ENCODE data around the gene PNPLA2.

Gene PNPLA2

GRCh38 chr11:836274-836673, 17.6 kb downstream of the PNPLA2 start:
- in situ Hi-C loops (cut with HindIII; ENCODE audit: low pct_ligation_motif_present, low pct_unique_long_range_greater_than_20kb, low sequenced_read_pairs): no loop called here
- DNase-seq: no peak

GRCh38 chr11:836700-837099, 18.0 kb downstream of the PNPLA2 start:
- in situ Hi-C loops (cut with HindIII; ENCODE audit: low pct_ligation_motif_present, low pct_unique_long_range_greater_than_20kb, low sequenced_read_pairs): no loop called here

GRCh38 chr11:837189-837989, 18.7 kb downstream of the PNPLA2 start:
- in situ Hi-C loops (cut with HindIII; ENCODE audit: low pct_ligation_motif_present, low pct_unique_long_range_greater_than_20kb, low sequenced_read_pairs): no loop called here
- no peak for DNase-seq

More at GRCh38 chr11:836700-837099, 18.0 kb downstream of the PNPLA2 start:
- DNase-seq: no peak

DNA sequence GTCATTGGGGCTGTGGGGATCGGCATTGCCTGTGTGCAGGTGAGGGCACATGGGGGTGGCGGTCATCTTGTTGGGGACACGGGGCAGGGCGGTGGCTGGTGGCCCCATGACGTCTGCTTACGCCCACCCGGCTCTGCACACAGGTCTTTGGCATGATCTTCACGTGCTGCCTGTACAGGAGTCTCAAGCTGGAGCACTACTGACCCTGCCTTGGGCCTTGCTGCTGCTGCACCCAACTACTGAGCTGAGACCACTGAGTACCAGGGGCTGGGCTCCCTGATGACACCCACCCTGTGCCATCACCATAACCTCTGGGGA, 19.2 kb downstream of the PNPLA2 start:
- DNase-seq: no peak
- in situ Hi-C loops (cut with HindIII; ENCODE audit: low pct_ligation_motif_present, low pct_unique_long_range_greater_than_20kb, low sequenced_read_pairs): no loop called here

DNA sequence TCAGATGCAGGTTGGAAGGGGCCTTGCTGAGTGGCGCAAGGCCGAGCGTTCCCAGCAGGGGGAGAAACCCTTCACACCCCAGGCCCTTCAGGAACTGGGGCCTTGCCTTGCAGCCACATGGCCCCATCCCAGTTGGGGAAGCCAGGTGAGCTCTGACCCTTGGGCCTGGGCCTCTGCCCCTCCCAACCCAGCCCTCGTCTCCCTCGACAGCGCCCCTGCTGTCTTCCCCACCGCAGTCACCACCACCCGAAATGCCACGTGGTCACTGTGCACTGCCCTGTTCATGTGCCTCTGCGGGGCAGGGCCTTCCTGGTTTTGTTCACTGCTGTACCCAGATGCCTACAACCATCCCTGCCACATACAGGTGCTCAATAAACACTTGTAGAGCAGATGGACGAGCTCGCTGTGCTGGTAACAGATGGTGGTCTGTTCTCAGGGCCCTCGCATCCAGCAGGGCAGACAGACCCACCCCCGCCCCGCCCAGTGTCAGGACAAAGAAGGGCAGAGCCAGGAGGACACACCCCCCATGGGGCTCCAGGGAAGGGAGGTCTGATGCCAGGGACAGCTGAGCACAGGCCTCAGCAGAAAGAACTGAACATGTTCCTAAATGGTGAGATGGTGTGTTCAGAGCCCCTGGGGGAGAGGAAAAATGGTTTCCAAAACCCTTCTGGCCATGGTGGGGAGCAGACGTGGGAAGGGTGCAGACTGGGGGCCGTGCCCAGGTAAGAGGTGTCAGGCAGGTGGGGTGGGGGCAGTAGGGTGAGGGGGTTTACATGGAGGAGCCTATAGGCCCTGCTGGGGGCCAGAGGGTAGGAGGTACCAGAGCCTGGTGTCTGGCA, 19.9 kb downstream of the PNPLA2 start:
- in situ Hi-C loops (cut with HindIII; ENCODE audit: low pct_ligation_motif_present, low pct_unique_long_range_greater_than_20kb, low sequenced_read_pairs): no loop called here
- no peak for DNase-seq

GRCh38 chr11:839280-839623, 20.5 kb downstream of the PNPLA2 start:
- DNase-seq: no peak
- in situ Hi-C loops (cut with HindIII; ENCODE audit: low pct_ligation_motif_present, low pct_unique_long_range_greater_than_20kb, low sequenced_read_pairs): no loop called here

- in situ Hi-C loops (cut with HindIII; ENCODE audit: low pct_ligation_motif_present, low pct_unique_long_range_greater_than_20kb, low sequenced_read_pairs): no loop called here
- DNase-seq: no peak
These were observed 21.3 kb downstream of the PNPLA2 start for GRCh38 chr11:839875-840617.

GRCh38 chr11:841981-842369, 23.3 kb downstream of the PNPLA2 start:
- in situ Hi-C loops (cut with HindIII; ENCODE audit: low pct_ligation_motif_present, low pct_unique_long_range_greater_than_20kb, low sequenced_read_pairs): no loop called here

DNA sequence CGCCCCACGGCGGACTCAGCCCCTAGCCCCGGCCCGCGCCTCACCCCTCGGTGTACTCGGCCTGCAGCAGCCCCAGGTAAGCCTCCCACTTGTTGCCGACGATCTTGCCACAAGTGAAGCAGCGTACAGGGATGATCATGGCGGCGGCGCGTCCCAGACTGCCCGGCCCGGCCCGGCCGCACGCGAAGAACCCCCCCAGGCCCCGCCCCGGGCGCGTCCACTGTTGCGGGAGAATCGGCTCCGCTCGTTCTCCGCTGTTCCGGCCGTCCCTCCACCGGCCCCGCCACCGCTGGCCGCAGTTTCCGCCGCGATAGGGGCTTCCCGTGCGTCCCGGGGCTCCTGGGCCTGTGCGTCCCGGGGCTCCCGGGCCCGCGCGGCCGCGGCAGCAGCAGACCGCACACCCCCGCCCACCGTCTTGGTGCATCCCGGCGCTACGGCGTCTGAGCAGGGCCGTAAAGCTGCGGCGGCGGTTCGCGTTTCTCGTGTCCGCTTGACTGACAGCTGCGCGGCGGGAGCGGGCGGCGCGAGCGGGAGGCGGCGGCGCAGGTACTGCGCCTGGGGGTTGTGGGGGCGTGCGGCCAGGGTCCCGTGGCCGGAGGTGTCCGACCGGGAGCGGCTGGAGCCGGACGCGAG, 23.8 kb downstream of the PNPLA2 start, which contains the start of the genes POLR2L and TSPAN4:
Gene POLR2L, minus strand, starts transcription at position 160 of the 633 bp plus-strand sequence. Its CDS starts 21 bp downstream, at position 139.
Gene TSPAN4, plus strand, starts transcription at position 483 of the 633 bp plus-strand sequence. CDS start 7,453 bp downstream, outside the sequence.
- DNase-seq: peak; percentile 85
- in situ Hi-C loops (cut with HindIII; ENCODE audit: low pct_ligation_motif_present, low pct_unique_long_range_greater_than_20kb, low sequenced_read_pairs): no loop called here

More at GRCh38 chr11:841981-842369, 23.3 kb downstream of the PNPLA2 start:
- no peak for DNase-seq

- no peak for DNase-seq
- in situ Hi-C loops (cut with HindIII; ENCODE audit: low pct_ligation_motif_present, low pct_unique_long_range_greater_than_20kb, low sequenced_read_pairs): no loop called here
These were observed 24.5 kb downstream of the PNPLA2 start for GRCh38 chr11:843086-843734.

GRCh38 chr11:843818-844692, 25.3 kb downstream of the PNPLA2 start:
- peak; percentile 94 for DNase-seq
- in situ Hi-C loops (cut with HindIII; ENCODE audit: low pct_ligation_motif_present, low pct_unique_long_range_greater_than_20kb, low sequenced_read_pairs): no loop called here

GRCh38 chr11:844693-845644, 26.3 kb downstream of the PNPLA2 start:
- DNase-seq: peak; percentile 83

DNA sequence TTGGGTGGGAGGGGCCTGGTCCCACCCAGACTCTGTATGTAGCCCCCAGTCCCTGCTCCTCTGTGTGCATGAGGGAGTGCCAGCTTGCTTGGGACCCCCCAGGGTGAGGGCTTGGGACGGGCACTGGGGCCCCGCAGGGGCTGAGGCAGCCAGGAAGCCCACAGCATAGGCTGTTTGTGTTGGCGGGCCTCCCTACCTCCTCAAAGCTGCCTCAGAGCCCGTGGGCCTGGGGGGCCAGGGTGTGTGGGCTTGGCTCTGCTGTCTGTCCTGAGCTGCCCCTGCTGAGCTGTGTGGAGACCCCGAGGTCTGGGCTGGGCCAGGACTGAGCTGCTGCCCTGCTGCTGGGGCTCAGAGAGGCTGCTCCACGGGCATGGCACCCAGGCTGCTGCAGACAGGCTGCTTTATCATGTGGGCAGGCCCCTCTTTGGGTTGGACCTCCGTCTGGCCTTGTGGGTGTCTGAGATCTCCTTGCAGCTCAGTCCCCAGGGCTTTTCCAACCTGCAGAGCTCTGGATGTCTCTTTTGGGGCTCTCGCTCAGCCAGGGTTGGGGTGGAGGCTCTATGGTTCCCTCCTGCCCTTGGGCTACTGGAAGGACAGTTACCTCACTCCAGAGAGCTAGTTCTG, 27.3 kb downstream of the PNPLA2 start:
- DNase-seq: no peak
- in situ Hi-C loops (cut with HindIII; ENCODE audit: low pct_ligation_motif_present, low pct_unique_long_range_greater_than_20kb, low sequenced_read_pairs): no loop called here

More at GRCh38 chr11:844693-845644, 26.3 kb downstream of the PNPLA2 start:
- in situ Hi-C loops (cut with HindIII; ENCODE audit: low pct_ligation_motif_present, low pct_unique_long_range_greater_than_20kb, low sequenced_read_pairs): no loop called here

DNA sequence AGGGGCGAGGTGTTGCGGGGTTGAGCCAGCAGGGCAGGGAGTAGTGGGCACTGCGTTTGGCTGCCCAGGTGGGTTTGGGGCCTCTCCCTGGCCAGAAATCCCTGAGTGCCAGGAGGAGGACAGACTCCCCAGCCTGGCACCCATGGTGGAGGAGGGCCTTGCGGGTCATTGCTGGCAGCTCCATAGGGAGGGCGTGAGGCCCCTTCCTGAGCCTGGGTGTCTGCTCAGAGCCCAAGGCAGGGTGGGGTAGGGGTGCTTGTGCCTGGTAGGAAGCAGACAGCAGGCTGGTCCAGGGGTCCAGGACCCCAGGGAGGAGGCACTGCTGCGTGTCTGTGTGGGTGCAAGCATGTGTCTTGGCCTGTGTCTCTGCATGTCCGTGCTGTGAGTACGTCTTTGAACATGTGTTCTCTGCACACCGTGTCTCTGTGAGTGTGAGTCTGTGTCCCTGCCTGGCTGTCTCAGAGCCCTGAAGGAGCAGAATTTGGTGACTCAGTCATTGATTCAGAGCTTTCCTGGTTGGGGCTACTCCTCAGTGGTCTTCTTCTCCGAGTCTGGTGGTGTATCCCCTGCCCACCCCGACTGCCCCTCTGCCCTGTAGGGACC, 27.9 kb downstream of the PNPLA2 start:
- in situ Hi-C loops (cut with HindIII; ENCODE audit: low pct_ligation_motif_present, low pct_unique_long_range_greater_than_20kb, low sequenced_read_pairs): no loop called here
- no peak for DNase-seq

DNA sequence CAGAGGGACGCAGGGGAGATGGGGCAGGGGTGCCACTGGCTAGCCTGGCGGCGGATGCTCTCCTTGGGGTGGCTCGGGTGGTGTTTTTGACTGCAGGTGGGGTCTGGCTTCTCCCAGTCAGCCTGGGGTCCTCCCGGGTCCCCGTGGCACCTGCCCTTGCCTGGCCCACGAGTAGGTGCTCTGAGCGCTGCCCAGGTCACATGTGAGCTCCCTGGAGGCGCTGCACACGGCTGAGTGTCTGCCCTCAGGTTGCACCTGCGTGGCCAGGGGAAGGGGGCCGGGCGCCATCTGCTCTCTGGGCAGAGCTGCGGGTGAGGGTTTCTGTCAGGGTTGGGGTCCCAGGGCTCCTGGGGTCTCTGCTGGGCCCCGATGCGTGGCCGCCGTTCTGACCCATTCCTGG, 29.2 kb downstream of the PNPLA2 start:
- no peak for DNase-seq
- in situ Hi-C loops (cut with HindIII; ENCODE audit: low pct_ligation_motif_present, low pct_unique_long_range_greater_than_20kb, low sequenced_read_pairs): no loop called here

Measured in ACHN (cell line).